GM19025 (cell line): ENCODE data around the gene OR2T8.

Source experiments
- ATAC-seq: cut with Tn5 transposase; IDR thresholded peaks from one replicate; pipeline ENCODE4 v1.9.1; 2021; ENCODE audit warnings: mild to moderate bottlenecking, low read depth, moderate library complexity; ENCODE audit not compliant: unreplicated experiment

The OR2T8 gene

GRCh38 chr1:247919952-247920351, at the start of gene OR2T8:
Gene OR2T8, plus strand, starts transcription at chr1:247920252. Its CDS starts 766 bp downstream, at chr1:247921018.
- no peak for ATAC-seq

- ATAC-seq = no peak
These were observed 36.7 kb upstream of the OR2T8 start for GRCh38 chr1:247883346-247883745.

- no peak for ATAC-seq
These were observed 35.1 kb upstream of the OR2T8 start for GRCh38 chr1:247884797-247885413.

GRCh38 chr1:247895163-247895637, 24.9 kb upstream of the OR2T8 start, which contains the start of gene OR2W3:
Gene OR2W3, plus strand, starts transcription at chr1:247895587. Its CDS starts 0 bp downstream, at chr1:247895587.
- ATAC-seq = no peak

- no peak for ATAC-seq
These were observed 24.1 kb upstream of the OR2T8 start for GRCh38 chr1:247895976-247896375.

- no peak for ATAC-seq
These were observed 15.9 kb upstream of the OR2T8 start for GRCh38 chr1:247904122-247904521.

GRCh38 chr1:247905181-247905580, 14.9 kb upstream of the OR2T8 start:
- no peak for ATAC-seq

GRCh38 chr1:247905910-247906503, 14.0 kb upstream of the OR2T8 start:
- ATAC-seq = no peak

GRCh38 chr1:247906504-247907047, 13.5 kb upstream of the OR2T8 start:
- ATAC-seq = no peak

- ATAC-seq = no peak
These were observed 11.3 kb upstream of the OR2T8 start for GRCh38 chr1:247908766-247909165.

- no peak for ATAC-seq
These were observed 6.3 kb upstream of the OR2T8 start for GRCh38 chr1:247913786-247914185.

- no peak for ATAC-seq
These were observed 5.0 kb upstream of the OR2T8 start for GRCh38 chr1:247914941-247915662.

GRCh38 chr1:247923941-247924340, 3.9 kb downstream of the OR2T8 start:
- no peak for ATAC-seq

GRCh38 chr1:247924868-247925267, 4.8 kb downstream of the OR2T8 start, which contains the start of gene OR2AJ1:
Gene OR2AJ1, plus strand, starts transcription at chr1:247924889. Its CDS starts 8,880 bp downstream, at chr1:247933769.
- no peak for ATAC-seq

- ATAC-seq = no peak
These were observed 13.9 kb downstream of the OR2T8 start for GRCh38 chr1:247933989-247934388.

GRCh38 chr1:247935781-247936180, 15.7 kb downstream of the OR2T8 start:
- no peak for ATAC-seq

GRCh38 chr1:247936415-247936814, 16.4 kb downstream of the OR2T8 start:
- no peak for ATAC-seq

GRCh38 chr1:247936965-247937734, 17.1 kb downstream of the OR2T8 start:
- ATAC-seq = peak; percentile 99

GRCh38 chr1:247942624-247943023, 22.6 kb downstream of the OR2T8 start:
- no peak for ATAC-seq

- ATAC-seq = no peak
These were observed 28.5 kb downstream of the OR2T8 start, which contains the start of gene OR2L8 for GRCh38 chr1:247948558-247948957. Gene OR2L8, plus strand, starts transcription at chr1:247948858. Its CDS starts 0 bp downstream, at chr1:247948858.
